GM20431 (cell line): Measurements from ENCODE around the gene DHX35.

ENCODE experiments used
- in situ Hi-C: fragments of 300-500 bp; cut with MseI, MboI; formaldehyde crosslinking; loops from one replicate; pipeline ENCODE4 v1.15.0; 2020; ENCODE audit warnings: low sequenced_read_pairs; ENCODE audit not compliant: unreplicated experiment

The DHX35 gene

DNA sequence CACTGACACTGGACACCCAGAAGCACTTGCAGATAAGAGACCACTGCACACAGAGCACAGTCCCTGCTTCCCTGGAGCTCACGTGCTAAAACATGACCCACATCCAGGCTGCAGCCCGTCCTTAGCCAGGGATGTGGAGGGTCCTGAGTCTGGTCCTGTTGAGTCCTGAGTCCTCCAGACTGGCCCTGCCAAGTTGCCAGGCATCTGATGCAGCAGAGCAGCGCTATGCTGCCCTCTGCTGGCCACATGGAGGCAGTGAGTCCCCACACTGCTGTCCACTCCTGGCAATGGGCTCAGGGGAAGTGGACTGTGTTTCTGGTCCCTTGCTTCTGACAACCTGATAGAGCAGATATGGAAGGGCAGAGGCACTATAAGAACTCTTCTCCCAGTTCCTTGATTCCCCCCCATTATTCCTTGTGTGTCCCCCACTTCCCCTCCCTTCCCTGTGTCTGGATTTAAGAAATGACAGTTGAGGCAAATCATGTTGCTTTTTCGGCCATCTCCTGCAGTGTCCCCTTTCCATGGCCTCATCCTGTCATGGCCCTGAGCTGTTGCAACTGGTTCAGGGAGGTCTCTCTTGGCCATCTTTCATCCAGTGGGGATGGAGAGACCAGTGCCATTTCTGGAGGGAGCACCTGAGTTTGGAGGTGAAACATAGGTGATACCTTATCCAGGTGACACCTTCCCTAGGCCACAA, 86.0 kb downstream of the DHX35 start:
- in situ Hi-C loops = loop anchor here (10.0 kb wide), 1 partner anchor 403 kb away; no protein-coding TSS in a partner anchor

- in situ Hi-C loops = loop anchor here (10.0 kb wide), 1 partner anchor 404 kb away; no protein-coding TSS in a partner anchor
These were observed 87.0 kb downstream of the DHX35 start for GRCh38 chr20:39049148-39049547.

- in situ Hi-C loops = loop anchor here (10.0 kb wide), 1 partner anchor 405 kb away; no protein-coding TSS in a partner anchor
These were observed 87.8 kb downstream of the DHX35 start for GRCh38 chr20:39049684-39050554.

DNA sequence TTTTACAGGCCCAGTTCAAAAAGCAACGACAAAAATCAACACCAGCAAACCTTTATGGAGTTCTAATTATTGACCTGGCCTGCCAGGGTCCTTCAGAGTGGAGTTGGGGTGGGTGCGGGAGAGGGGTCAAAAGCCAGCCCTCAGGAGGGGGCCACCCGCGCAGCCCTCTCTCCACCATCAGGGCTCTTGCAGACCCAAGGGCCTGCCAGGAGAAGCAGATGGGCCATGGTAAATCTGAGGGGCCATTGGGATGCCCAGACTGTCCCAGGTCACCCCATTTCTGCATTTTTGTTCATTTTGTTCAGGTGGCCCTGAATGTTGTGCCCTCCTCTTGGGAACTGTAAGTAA, 88.4 kb downstream of the DHX35 start:
- in situ Hi-C loops = no loop called here

- in situ Hi-C loops = no loop called here
These were observed 90.5 kb downstream of the DHX35 start for GRCh38 chr20:39052676-39053075.

GRCh38 chr20:39057143-39057542, 95.0 kb downstream of the DHX35 start:
- in situ Hi-C loops = no loop called here

- in situ Hi-C loops = no loop called here
These were observed 95.8 kb downstream of the DHX35 start for GRCh38 chr20:39057911-39058310.

- in situ Hi-C loops = no loop called here
These were observed 96.9 kb downstream of the DHX35 start for GRCh38 chr20:39059036-39059435.

- in situ Hi-C loops = no loop called here
These were observed 104.5 kb downstream of the DHX35 start for GRCh38 chr20:39066471-39067242.

- in situ Hi-C loops = no loop called here
These were observed 105.5 kb downstream of the DHX35 start for GRCh38 chr20:39067526-39068216.

DNA sequence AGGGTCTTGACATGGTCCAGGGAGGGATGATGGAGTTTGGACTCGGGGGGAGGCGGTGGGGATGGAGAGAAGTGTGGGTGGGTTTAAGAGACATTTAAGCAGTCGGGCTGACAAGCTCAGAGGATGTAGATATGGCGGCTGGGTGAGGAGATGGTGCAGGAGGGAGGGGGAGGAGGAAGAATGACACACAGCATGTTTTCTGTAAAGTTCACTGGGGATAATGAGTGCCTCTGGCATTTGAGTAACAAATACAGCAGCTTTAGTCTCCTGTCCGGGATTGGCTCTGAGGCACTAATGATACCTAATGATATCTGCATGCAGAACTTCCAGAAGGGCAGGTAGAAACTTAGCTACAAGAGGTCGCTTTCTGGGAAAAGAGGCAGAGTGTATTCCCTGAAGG, 107.8 kb downstream of the DHX35 start:
- in situ Hi-C loops = no loop called here

GRCh38 chr20:39070484-39071231, 108.5 kb downstream of the DHX35 start:
- in situ Hi-C loops = no loop called here

GRCh38 chr20:39072132-39072531, 110.0 kb downstream of the DHX35 start:
- in situ Hi-C loops = no loop called here

DNA sequence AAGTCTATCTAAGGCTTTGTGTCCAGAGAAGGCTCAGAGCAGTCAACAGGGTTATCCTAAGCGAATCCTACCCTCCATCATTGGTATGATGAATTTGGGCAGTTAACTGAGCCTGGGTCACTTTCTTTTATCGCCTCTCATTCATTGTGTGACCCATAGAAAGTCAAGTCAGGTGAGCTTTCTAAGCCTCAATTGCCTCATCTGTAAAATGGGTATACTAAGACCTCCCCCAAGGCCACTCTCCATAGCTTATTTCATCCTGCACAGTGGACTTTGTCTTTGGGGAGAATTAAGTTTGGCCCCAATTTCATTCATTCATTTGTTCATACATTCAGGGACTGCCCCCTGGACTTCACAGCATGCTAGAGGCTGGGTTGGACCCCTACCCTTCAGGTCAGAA, 110.5 kb downstream of the DHX35 start:
- in situ Hi-C loops = no loop called here

- in situ Hi-C loops = no loop called here
These were observed 113.6 kb downstream of the DHX35 start for GRCh38 chr20:39075731-39076130.

DNA sequence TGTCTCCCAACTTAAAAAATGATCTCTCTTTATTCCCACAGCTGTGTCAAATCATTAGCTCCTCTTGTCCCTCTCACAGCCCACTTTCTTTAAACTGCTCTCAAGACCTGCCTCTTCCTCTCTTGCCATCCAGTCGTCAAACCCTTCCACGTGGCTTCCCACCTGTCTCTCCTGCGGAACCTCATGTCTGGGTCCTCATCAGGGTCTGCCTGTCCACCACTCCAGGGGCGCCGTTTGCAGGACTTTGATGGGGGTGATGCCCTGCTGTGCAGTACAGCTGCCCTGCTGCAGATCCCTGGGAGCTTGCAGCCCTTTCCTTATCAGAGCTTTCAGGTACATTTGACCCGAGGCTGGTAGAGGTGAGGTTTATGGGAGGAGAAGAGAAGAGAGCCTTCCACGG, 114.8 kb downstream of the DHX35 start:
- in situ Hi-C loops = no loop called here

- in situ Hi-C loops = no loop called here
These were observed 118.2 kb downstream of the DHX35 start for GRCh38 chr20:39080326-39080725.

DNA sequence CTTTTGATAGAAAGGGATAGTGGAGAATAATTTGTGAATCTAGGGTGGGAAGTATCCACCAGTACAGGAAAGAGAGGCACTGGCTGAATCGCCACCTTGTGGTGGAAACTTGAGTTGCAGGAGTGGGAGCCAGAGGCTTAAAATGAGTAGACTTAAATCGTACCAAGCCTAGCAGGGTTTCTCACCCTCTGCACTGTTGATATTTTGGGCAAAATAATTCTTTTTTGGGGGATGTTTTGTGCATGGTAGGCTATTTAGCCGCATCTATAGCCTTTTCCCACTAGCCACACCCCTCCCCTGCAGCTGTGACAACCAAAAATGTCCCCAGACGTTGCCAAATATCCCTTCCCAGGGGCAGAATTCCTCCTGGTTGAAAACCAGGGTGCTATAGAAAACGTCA, 119.1 kb downstream of the DHX35 start:
- in situ Hi-C loops = no loop called here

DNA sequence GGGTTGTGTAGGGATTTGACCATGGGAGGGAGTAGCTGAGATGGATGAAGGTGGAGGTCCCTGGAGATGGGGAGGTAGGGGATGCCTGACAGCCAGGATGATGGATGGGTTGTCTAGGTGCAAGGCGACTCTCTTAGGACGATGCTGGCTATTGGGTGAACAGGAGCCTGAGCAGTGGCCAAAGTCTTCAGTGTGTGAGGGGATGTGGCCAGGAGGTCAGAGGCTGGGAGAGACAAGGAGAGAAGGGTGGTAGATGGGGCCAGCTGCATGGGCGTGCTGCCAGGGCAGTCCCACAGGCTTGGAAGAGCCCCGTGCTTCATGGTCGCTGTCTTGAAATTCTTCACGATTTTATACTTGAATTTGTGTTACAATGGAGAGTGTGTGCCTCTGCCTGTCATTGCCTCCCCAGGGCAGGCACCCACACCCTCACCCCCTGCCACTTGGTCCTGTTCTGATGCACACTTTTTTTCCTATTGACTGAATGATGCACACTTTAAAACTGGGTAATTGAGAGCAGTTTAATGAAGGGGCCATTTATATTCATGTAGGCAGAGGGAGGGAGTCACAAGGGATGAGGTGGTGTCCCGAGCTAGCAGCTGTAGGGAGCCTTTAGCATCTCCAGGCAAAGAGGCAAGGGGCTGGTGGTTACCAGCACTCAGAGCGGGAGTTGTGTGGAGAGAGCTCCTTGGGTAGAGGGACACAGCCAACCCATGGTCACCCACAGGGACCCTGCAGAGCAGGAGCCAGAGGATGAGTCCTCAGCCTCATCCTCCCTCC, 120.7 kb downstream of the DHX35 start:
- in situ Hi-C loops = no loop called here
